HG02588 (cell line): ENCODE measurements around the gene CIBAR2.

Source experiments
- ATAC-seq: cut with Tn5 transposase; IDR thresholded peaks from one replicate; pipeline ENCODE4 v1.9.1; 2021; ENCODE audit warnings: mild to moderate bottlenecking, moderate library complexity; ENCODE audit not compliant: unreplicated experiment

The CIBAR2 gene

GRCh38 chr16:85144026-85144915 lies 32.0 kb upstream of the CIBAR2 start:
- ATAC-seq, result no peak

- ATAC-seq, result no peak
These were observed 30.5 kb upstream of the CIBAR2 start for GRCh38 chr16:85142771-85143211.

- no peak for ATAC-seq
These were observed 29.8 kb upstream of the CIBAR2 start for GRCh38 chr16:85142129-85142513.

- ATAC-seq, result no peak
These were observed 29.3 kb upstream of the CIBAR2 start for GRCh38 chr16:85141491-85142128.

GRCh38 chr16:85140455-85141012 lies 28.3 kb upstream of the CIBAR2 start:
- ATAC-seq, result no peak

GRCh38 chr16:85139881-85140339 lies 27.6 kb upstream of the CIBAR2 start:
- no peak for ATAC-seq

- ATAC-seq, result no peak
These were observed 26.8 kb upstream of the CIBAR2 start for GRCh38 chr16:85138825-85139627.

- no peak for ATAC-seq
These were observed 26.0 kb upstream of the CIBAR2 start for GRCh38 chr16:85138073-85138824.

- ATAC-seq, result no peak
These were observed 25.2 kb upstream of the CIBAR2 start for GRCh38 chr16:85137323-85138072.

GRCh38 chr16:85136702-85137322 lies 24.5 kb upstream of the CIBAR2 start:
- no peak for ATAC-seq

- ATAC-seq, result no peak
These were observed 24.0 kb upstream of the CIBAR2 start for GRCh38 chr16:85136213-85136701.

- no peak for ATAC-seq
These were observed 22.5 kb upstream of the CIBAR2 start for GRCh38 chr16:85134789-85135142.

- no peak for ATAC-seq
These were observed 22.0 kb upstream of the CIBAR2 start for GRCh38 chr16:85134076-85134788.

GRCh38 chr16:85133290-85133599 lies 21.0 kb upstream of the CIBAR2 start:
- no peak for ATAC-seq

- no peak for ATAC-seq
These were observed 20.4 kb upstream of the CIBAR2 start for GRCh38 chr16:85132456-85133289.

GRCh38 chr16:85130705-85131028 lies 18.4 kb upstream of the CIBAR2 start:
- ATAC-seq, result no peak

GRCh38 chr16:85129876-85130704 lies 17.8 kb upstream of the CIBAR2 start:
- no peak for ATAC-seq
